NB4 (cell line): Measurements from ENCODE around the gene PROM2.

Experiments used
- DNase-seq: peaks from one replicate; pipeline ENCODE4 v3.0.0; 2010; ENCODE audit warnings: low read depth
- H3K4me3 ChIP-seq: one replicate; pipeline ENCODE4 v1.5.1; 2011; ENCODE audit warnings: mild to moderate bottlenecking, low read depth, low read length, moderate library complexity
- CTCF ChIP-seq: IDR thresholded peaks from one replicate; pipeline ENCODE4 v1.5.1; 2012; ENCODE audit warnings: low read depth, low read length
- MAX ChIP-seq: IDR thresholded peaks from 2 replicates; pipeline ENCODE4 v1.6.1; 2011; ENCODE audit warnings: low read depth, low read length
- MYC ChIP-seq: IDR thresholded peaks from 2 replicates; pipeline ENCODE4 v1.6.1; 2011; ENCODE audit warnings: low read depth, low read length
- POLR2A ChIP-seq: IDR thresholded peaks from 2 replicates; pipeline ENCODE4 v1.6.1; 2011; ENCODE audit warnings: mild to moderate bottlenecking; ENCODE audit not compliant: insufficient read length; ENCODE audit errors: extremely low read depth

PROM2 gene

GRCh38 chr2:95299961-95300360 lies 25.7 kb downstream of the PROM2 start:
- no peak for TF ChIP-seq MAX
- TF ChIP-seq MYC, result no peak
- TF ChIP-seq CTCF, result no peak
- TF ChIP-seq POLR2A, result no peak
- DNase-seq, result no peak
- no peak overlapping the region for H3K4me3 ChIP-seq

DNA sequence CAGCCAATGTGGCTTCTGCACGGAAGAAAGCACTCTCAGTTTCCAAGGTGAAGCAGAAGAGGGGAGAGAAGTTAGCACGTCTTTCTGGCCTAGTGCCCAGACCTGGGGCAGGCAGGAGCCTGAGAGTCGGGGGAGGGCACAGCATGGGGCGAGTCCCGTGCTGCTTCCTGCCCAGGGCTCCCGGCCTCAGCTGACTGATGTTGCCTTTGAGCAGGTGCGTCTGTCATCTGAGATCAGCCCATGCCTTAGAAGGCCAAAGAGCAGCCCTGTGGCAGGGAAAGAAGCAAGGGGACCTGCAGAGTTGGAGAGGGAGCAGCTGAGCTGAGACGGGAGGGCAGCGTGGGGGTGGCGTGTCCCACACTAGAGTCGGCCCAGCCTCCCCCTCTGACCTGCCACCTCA lies 26.2 kb downstream of the PROM2 start:
- no peak overlapping the region for H3K4me3 ChIP-seq
- DNase-seq, result no peak
- TF ChIP-seq POLR2A (no peak), CTCF (no peak), MYC (no peak), MAX (no peak)

GRCh38 chr2:95301186-95301585 lies 26.9 kb downstream of the PROM2 start:
- no peak overlapping the region for H3K4me3 ChIP-seq
- DNase-seq, result no peak
- no peak for TF ChIP-seq POLR2A
- no peak for TF ChIP-seq MYC
- no peak for TF ChIP-seq MAX
- TF ChIP-seq CTCF, result no peak

DNA sequence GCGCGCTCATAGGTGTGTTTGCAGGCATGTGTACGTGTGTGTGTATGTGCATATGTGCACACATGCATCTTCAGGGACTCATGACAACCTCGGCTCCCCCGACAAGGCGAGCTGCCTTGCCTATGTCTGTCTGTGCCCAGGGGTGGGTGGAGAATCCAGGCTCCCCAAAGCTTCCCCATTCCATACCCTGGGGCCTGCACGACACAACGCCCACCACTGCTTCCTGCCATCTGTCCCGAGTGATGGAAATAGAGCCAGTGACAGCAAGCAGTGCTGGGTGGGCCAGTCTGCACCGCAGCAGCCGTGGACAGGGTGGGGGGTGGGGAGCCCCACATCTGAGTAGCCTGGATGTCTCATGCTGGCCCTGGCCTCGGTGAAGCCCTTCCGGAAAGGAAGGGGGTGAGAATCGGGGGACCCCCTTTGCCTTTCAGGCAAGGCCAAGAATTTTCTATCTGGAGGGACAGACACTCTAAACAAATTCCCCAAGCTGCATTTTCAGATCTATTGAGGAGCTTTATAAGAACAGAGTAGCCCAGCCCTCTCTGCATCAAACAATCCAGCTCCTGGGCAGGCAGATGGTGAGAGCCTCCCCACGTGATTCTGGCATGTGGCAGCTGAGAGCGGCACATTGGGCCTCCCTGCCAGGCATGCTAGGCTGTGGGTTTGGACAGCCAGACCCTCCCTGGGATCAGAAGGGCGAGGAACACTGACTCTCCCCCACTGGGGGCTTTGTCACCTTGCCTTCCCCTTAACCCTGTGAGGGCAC lies 27.8 kb downstream of the PROM2 start:
- no peak for DNase-seq
- TF ChIP-seq POLR2A, result no peak
- TF ChIP-seq CTCF, result no peak
- TF ChIP-seq MAX, result no peak
- no peak for TF ChIP-seq MYC
- H3K4me3 ChIP-seq, result no peak overlapping the region

- H3K4me3 ChIP-seq, result no peak overlapping the region
- TF ChIP-seq MAX (no peak), CTCF (no peak), POLR2A (no peak), MYC (no peak)
- DNase-seq, result no peak
Measured at GRCh38 chr2:95303191-95303919, 29.1 kb downstream of the PROM2 start.
